ENCODE results near the gene ZNF618.
A peak's percentile ranks its signal among the peaks of the same experiment; 100 is the strongest.

The ZNF618 gene

DNA sequence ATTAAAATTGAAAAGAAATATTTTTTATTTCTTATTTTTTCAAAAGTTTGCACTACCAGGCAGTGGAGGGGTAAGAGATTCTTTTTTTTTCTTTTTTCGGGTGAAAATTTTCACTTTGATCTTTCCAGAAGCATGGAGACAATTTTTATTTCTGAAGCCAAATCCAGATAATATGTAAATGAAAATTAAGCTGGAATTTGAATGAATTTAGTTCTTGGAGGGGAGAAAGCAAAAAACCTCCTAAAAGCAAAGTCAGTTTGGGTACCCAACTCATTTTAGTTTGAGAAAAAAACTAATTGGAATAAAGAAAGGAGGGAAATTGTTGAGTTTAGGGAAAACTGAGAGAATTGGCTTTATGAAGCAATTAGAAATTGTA lies 872 bp downstream of the ZNF618 start:
- no peak for DNase-seq
- Histone ChIP-seq H3K9me3 (ENCODE audit: insufficient read depth, low read length, severe bottlenecking) (no peaks in the 10 kb centered on the region), H3K9ac (ENCODE audit: low read depth, low read length) (no peak overlapping the region; the same call in 1 of the 2 replicates), H2AFZ (ENCODE audit: low read depth, low read length) (no peak overlapping the region), H3K27me3 (ENCODE audit: insufficient read depth, low read length, poor library complexity) (peaks cover 31% of the 10 kb centered on the region), H3K4me1 (ENCODE audit: insufficient read depth, low read length) (peaks cover 6% of the 10 kb centered on the region; the same call in 1 of the 2 replicates), H3K27ac (ENCODE audit: low read length) (no peak overlapping the region), H4K20me1 (ENCODE audit: insufficient read depth, low read length) (no peaks in the 10 kb centered on the region), H3K4me2 (ENCODE audit: insufficient read depth, low read length) (peak overlapping the region; percentile 68), H3K36me3 (ENCODE audit: insufficient read depth, low read length) (no peaks in the 10 kb centered on the region), H3K4me3 (ENCODE audit: low read depth in 1 of 2, low read length in 2 of 2) (peak overlapping the region in 1 of 2 experiments; percentile 55; a peak in 1 of 4 replicates), H3K79me2 (ENCODE audit: insufficient read depth, low read length) (no peaks in the 10 kb centered on the region)
- TF ChIP-seq, protein P1, sequence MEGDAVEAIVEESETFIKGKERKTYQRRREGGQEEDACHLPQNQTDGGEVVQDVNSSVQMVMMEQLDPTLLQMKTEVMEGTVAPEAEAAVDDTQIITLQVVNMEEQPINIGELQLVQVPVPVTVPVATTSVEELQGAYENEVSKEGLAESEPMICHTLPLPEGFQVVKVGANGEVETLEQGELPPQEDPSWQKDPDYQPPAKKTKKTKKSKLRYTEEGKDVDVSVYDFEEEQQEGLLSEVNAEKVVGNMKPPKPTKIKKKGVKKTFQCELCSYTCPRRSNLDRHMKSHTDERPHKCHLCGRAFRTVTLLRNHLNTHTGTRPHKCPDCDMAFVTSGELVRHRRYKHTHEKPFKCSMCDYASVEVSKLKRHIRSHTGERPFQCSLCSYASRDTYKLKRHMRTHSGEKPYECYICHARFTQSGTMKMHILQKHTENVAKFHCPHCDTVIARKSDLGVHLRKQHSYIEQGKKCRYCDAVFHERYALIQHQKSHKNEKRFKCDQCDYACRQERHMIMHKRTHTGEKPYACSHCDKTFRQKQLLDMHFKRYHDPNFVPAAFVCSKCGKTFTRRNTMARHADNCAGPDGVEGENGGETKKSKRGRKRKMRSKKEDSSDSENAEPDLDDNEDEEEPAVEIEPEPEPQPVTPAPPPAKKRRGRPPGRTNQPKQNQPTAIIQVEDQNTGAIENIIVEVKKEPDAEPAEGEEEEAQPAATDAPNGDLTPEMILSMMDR (IDR thresholded peaks at IDR 0.05; ENCODE audit: borderline replicate concordance, extremely low read depth, low read length, poor library complexity, severe bottlenecking): no peak
- no peak for TF ChIP-seq EZH2 (IDR thresholded peaks at IDR 0.05; ENCODE audit: borderline replicate concordance, low read depth, low read length, severe bottlenecking)
- no peak for ATAC-seq (ENCODE audit: insufficient read depth, low read depth)

DNA sequence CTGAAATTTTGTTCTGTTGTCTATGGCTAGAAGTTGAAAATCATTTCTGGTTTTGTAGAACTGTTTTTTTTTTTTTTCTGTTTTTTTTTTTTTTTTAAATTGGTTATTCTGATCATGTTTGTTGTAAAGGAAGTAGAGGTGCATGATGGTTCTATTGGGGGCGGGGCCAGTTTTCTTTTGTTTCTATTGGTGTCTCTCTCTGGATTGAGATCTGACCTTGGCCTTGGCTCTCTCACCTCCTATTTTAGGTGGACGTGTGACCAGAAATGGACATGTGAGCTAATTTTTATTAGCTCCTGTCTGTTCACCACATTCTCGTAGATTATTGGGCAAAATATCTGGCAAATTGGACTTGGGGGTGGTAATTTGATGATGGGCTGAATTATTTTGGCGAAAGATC lies 3.2 kb downstream of the ZNF618 start:
- Histone ChIP-seq H3K4me2 (ENCODE audit: insufficient read depth, low read length) (no peak overlapping the region), H3K27ac (ENCODE audit: low read length) (no peak overlapping the region), H3K36me3 (ENCODE audit: insufficient read depth, low read length) (no peaks in the 10 kb centered on the region), H4K20me1 (ENCODE audit: insufficient read depth, low read length) (no peaks in the 10 kb centered on the region), H3K4me1 (ENCODE audit: insufficient read depth, low read length) (peaks cover 6% of the 10 kb centered on the region; the same call in 1 of the 2 replicates), H3K4me3 (ENCODE audit: low read depth in 1 of 2, low read length in 2 of 2) (no peak overlapping the region), H3K79me2 (ENCODE audit: insufficient read depth, low read length) (no peaks in the 10 kb centered on the region), H3K9me3 (ENCODE audit: insufficient read depth, low read length, severe bottlenecking) (no peaks in the 10 kb centered on the region), H2AFZ (ENCODE audit: low read depth, low read length) (no peak overlapping the region), H3K27me3 (ENCODE audit: insufficient read depth, low read length, poor library complexity) (peaks cover 26% of the 10 kb centered on the region), H3K9ac (ENCODE audit: low read depth, low read length) (no peak overlapping the region)
- DNase-seq (no peak), ATAC-seq (ENCODE audit: insufficient read depth, low read depth) (no peak)
- TF ChIP-seq, protein P1 (IDR thresholded peaks at IDR 0.05; ENCODE audit: borderline replicate concordance, extremely low read depth, low read length, poor library complexity, severe bottlenecking): no peak
- TF ChIP-seq EZH2 (IDR thresholded peaks at IDR 0.05; ENCODE audit: borderline replicate concordance, low read depth, low read length, severe bottlenecking): no peak

DNA sequence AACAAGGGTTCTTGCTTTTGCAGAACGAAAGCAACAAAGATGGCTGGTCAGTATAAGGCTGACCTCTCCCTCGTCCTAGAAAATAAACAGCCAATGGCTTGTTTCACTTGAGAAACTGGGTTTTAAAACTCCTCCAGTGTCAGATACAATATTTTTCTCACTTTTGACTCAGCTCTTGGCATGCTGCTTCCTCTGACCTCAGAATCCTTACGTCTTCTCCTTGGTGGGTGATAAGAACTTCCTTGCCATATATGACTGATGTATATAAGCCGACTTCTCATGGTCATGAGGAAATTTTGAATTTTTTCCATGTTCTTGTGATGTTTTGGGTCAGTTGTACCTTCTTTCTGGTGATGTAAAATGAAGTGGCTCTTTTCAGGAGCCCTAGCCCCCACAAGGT lies 3.8 kb downstream of the ZNF618 start:
- H2AFZ ChIP-seq (ENCODE audit: low read depth, low read length): no peak overlapping the region
- no peak overlapping the region for H3K27ac ChIP-seq (ENCODE audit: low read length)
- no peaks in the 10 kb centered on the region for H3K9me3 ChIP-seq (ENCODE audit: insufficient read depth, low read length, severe bottlenecking)
- H3K79me2 ChIP-seq (ENCODE audit: insufficient read depth, low read length): no peaks in the 10 kb centered on the region
- no peaks in the 10 kb centered on the region for H3K36me3 ChIP-seq (ENCODE audit: insufficient read depth, low read length)
- no peak overlapping the region for H3K4me3 ChIP-seq (ENCODE audit: low read depth in 1 of 2, low read length in 2 of 2)
- peaks cover 6% of the 10 kb centered on the region; the same call in 1 of the 2 replicates for H3K4me1 ChIP-seq (ENCODE audit: insufficient read depth, low read length)
- no peak overlapping the region for H3K4me2 ChIP-seq (ENCODE audit: insufficient read depth, low read length)
- peaks cover 21% of the 10 kb centered on the region for H3K27me3 ChIP-seq (ENCODE audit: insufficient read depth, low read length, poor library complexity)
- DNase-seq (no peak), ATAC-seq (ENCODE audit: insufficient read depth, low read depth) (no peak)
- no peak overlapping the region for H3K9ac ChIP-seq (ENCODE audit: low read depth, low read length)
- no peak for TF ChIP-seq EZH2 (IDR thresholded peaks at IDR 0.05; ENCODE audit: borderline replicate concordance, low read depth, low read length, severe bottlenecking)
- TF ChIP-seq, protein P1 (IDR thresholded peaks at IDR 0.05; ENCODE audit: borderline replicate concordance, extremely low read depth, low read length, poor library complexity, severe bottlenecking): no peak
- H4K20me1 ChIP-seq (ENCODE audit: insufficient read depth, low read length): no peaks in the 10 kb centered on the region

DNA sequence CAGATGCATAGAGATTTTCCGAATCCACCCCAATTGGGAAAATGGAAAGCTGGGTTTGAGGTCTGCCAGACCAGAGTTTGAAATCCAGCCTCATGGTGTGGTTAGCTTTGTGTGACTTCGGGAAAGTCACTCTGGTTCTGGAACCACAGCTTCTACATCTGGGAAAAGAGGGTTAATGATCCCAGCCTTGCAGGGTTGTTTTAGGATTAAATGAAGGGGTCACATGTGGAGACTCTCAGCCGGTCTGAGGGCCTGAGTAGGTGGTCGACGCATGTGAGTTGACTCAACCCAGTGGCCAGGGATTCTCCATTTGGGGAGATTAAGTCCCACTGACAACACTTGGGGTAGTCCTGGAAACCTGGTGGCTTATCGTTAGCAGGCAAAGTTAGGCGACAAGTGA lies 6.1 kb downstream of the ZNF618 start:
- Histone ChIP-seq H3K4me2 (ENCODE audit: insufficient read depth, low read length) (no peak overlapping the region), H3K79me2 (ENCODE audit: insufficient read depth, low read length) (no peaks in the 10 kb centered on the region), H3K4me1 (ENCODE audit: insufficient read depth, low read length) (peaks cover 4% of the 10 kb centered on the region; the same call in 1 of the 2 replicates), H3K27ac (ENCODE audit: low read length) (no peak overlapping the region), H3K36me3 (ENCODE audit: insufficient read depth, low read length) (no peaks in the 10 kb centered on the region), H3K9me3 (ENCODE audit: insufficient read depth, low read length, severe bottlenecking) (no peaks in the 10 kb centered on the region), H3K4me3 (ENCODE audit: low read depth in 1 of 2, low read length in 2 of 2) (no peak overlapping the region), H3K9ac (ENCODE audit: low read depth, low read length) (no peak overlapping the region), H3K27me3 (ENCODE audit: insufficient read depth, low read length, poor library complexity) (peaks cover 4% of the 10 kb centered on the region), H4K20me1 (ENCODE audit: insufficient read depth, low read length) (no peaks in the 10 kb centered on the region), H2AFZ (ENCODE audit: low read depth, low read length) (no peak overlapping the region)
- no peak for TF ChIP-seq EZH2 (IDR thresholded peaks at IDR 0.05; ENCODE audit: borderline replicate concordance, low read depth, low read length, severe bottlenecking)
- TF ChIP-seq, protein P1 (IDR thresholded peaks at IDR 0.05; ENCODE audit: borderline replicate concordance, extremely low read depth, low read length, poor library complexity, severe bottlenecking): no peak
- no peak for ATAC-seq (ENCODE audit: insufficient read depth, low read depth)
- no peak for DNase-seq
